NB4 (cell line): ENCODE results near the gene IL10RB.

Experiments
- POLR2A ChIP-seq: IDR thresholded peaks from 2 replicates; pipeline ENCODE4 v1.6.1; 2011; ENCODE audit warnings: mild to moderate bottlenecking; ENCODE audit not compliant: insufficient read length; ENCODE audit errors: extremely low read depth
- TF ChIP-seq, protein P1 (sequence below): IDR thresholded peaks from one replicate; pipeline ENCODE4 v1.5.1; 2012; ENCODE audit warnings: low read depth, low read length
- TF ChIP-seq, protein P2 (sequence below): IDR thresholded peaks from 2 replicates; pipeline ENCODE4 v1.6.1; 2011; ENCODE audit warnings: low read depth, low read length

DNA sequence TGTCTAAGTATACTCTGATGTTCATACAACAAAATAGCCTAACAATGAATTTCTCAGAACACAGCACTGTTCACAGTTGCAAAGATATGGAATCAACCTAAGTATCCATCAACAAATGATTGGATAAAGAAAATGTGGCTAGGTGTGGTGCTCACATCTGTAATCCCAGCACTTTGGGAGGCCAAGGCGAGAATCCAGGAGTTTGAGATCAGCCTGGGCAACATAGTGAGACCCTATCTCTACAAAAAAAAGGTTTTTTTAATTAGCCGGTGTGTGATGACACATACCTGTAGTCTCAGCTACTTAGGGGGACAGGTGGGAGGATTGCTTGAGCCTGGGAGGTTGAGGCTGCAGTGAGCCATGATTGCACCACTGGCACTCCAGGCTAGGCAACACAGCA lies 25.8 kb upstream of the IL10RB start:
- TF ChIP-seq, protein P1, sequence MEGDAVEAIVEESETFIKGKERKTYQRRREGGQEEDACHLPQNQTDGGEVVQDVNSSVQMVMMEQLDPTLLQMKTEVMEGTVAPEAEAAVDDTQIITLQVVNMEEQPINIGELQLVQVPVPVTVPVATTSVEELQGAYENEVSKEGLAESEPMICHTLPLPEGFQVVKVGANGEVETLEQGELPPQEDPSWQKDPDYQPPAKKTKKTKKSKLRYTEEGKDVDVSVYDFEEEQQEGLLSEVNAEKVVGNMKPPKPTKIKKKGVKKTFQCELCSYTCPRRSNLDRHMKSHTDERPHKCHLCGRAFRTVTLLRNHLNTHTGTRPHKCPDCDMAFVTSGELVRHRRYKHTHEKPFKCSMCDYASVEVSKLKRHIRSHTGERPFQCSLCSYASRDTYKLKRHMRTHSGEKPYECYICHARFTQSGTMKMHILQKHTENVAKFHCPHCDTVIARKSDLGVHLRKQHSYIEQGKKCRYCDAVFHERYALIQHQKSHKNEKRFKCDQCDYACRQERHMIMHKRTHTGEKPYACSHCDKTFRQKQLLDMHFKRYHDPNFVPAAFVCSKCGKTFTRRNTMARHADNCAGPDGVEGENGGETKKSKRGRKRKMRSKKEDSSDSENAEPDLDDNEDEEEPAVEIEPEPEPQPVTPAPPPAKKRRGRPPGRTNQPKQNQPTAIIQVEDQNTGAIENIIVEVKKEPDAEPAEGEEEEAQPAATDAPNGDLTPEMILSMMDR: no peak
- TF ChIP-seq POLR2A: no peak
- TF ChIP-seq, protein P2, sequence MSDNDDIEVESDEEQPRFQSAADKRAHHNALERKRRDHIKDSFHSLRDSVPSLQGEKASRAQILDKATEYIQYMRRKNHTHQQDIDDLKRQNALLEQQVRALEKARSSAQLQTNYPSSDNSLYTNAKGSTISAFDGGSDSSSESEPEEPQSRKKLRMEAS: no peak
